Fibroblast of lung (primary cell): ENCODE measurements around the gene GNB5.

Experiments used
- CTCF ChIP-seq, 2 donors: IDR thresholded peaks in 1 of 2; conservative IDR thresholded peaks in 1 of 2; 1 replicate in 1 of 2; 2 replicates in 1 of 2; pipeline ENCODE4 v1.5.1; 2011 to 2012; ENCODE audit warnings: low read length in 2 of 2, control low read depth in 1 of 2, inconsistent platforms in 1 of 2, low read depth in 1 of 2, mild to moderate bottlenecking in 1 of 2
- EZH2 ChIP-seq: IDR thresholded peaks from 2 replicates; pipeline ENCODE4 v1.5.1; 2012; ENCODE audit warnings: low read length, control low read depth, mild to moderate bottlenecking; ENCODE audit errors: missing control alignments

GRCh38 chr15:52093539-52094510, 97.4 kb downstream of the GNB5 start:
- no peak for TF ChIP-seq CTCF (conservative IDR thresholded peaks at IDR 0.05 in 1 of 2, IDR thresholded peaks at IDR 0.05 in 1 of 2; ENCODE audit: low read depth in 1 of 2, low read length in 2 of 2)
- TF ChIP-seq EZH2 = no peak
